NB4 (cell line): Measurements from ENCODE around the gene COL2A1.

Source experiments
- CTCF ChIP-seq: IDR thresholded peaks from one replicate; pipeline ENCODE4 v1.5.1; 2012; ENCODE audit warnings: low read depth, low read length
- MYC ChIP-seq: IDR thresholded peaks from 2 replicates; pipeline ENCODE4 v1.6.1; 2011; ENCODE audit warnings: low read depth, low read length

GRCh38 chr12:48001505-48002413 is 2.5 kb downstream of the COL2A1 start:
- TF ChIP-seq CTCF (no peak), MYC (no peak)
